Tibial nerve (tissue), 4 donors: ENCODE measurements around the gene ADGRG7.

Experiments
- EP300 ChIP-seq, 2 donors: sonication (generic); formaldehyde crosslinking; IDR thresholded peaks; one replicate each; pipeline ENCODE4 v1.6.1; 2017; ENCODE audit warnings: antibody characterized with exemption in 2 of 2, mild to moderate bottlenecking in 1 of 2
- TF ChIP-seq, protein P1 (sequence below), 5 experiments: fragments of 200-600 bp in 3 of 5; fragments of 450-650 bp in 2 of 5; sonication (generic) in 3 of 5; IDR thresholded peaks; one replicate each; pipeline ENCODE4 v1.5.1; 2016 to 2019; ENCODE audit warnings: antibody characterized with exemption in 5 of 5, mild to moderate bottlenecking in 3 of 5, moderate library complexity in 2 of 5

DNA sequence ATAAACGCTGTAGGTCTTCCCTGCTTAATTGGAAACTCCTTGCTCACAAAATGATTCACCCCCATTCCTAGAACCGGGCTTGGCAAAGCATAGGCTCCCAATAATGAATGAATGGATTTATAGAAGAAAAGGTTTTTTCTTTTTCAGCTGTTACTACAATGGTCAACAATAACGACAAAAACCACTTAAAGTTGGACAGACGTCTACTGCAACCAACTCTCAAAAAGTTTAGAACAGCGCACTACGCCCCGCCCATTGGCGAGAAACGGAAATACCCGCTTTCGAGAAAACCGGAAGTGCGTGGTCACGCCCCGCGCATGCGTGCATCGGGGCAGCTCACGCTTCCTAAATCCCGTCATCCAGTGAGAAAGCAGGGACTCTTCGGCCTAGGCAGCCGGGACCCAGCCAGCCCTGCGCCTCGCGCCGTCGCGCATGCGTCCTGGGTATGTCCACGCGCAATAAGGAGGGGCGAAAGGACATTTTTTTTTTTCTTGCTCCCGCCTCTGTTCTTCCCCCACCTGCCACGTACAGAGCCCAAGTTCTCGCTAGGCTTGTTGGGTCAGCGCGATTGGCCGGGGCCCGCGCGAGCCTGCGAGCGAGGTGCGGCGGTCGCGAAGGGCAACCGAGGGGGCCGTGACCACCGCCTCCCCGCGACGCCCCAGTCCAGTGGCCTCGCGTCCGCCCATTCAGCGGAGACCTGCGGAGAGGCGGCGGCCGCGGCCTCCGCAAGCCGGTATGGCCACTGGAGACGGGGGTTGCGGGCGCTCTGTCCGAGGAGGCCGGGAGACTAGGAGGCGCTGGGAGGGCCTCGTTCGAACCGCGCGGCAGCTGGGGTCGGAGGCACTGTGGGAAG, 99.8 kb downstream of the ADGRG7 start, which contains the start of gene TFG:
- TF ChIP-seq, protein P1, sequence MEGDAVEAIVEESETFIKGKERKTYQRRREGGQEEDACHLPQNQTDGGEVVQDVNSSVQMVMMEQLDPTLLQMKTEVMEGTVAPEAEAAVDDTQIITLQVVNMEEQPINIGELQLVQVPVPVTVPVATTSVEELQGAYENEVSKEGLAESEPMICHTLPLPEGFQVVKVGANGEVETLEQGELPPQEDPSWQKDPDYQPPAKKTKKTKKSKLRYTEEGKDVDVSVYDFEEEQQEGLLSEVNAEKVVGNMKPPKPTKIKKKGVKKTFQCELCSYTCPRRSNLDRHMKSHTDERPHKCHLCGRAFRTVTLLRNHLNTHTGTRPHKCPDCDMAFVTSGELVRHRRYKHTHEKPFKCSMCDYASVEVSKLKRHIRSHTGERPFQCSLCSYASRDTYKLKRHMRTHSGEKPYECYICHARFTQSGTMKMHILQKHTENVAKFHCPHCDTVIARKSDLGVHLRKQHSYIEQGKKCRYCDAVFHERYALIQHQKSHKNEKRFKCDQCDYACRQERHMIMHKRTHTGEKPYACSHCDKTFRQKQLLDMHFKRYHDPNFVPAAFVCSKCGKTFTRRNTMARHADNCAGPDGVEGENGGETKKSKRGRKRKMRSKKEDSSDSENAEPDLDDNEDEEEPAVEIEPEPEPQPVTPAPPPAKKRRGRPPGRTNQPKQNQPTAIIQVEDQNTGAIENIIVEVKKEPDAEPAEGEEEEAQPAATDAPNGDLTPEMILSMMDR (IDR thresholded peaks at IDR 0.05) = peak in 1 of 5 experiments; percentile 29
- peak; percentile 94 to 98 for TF ChIP-seq EP300 (IDR thresholded peaks at IDR 0.05)
